Panc1 (cell line): Measurements from ENCODE around the gene LRRC74B. TPM values are rescaled to one million over a fixed set of nuclear protein-coding genes. Genes with fewer than 3 reads are reported as not detected.
A peak's percentile ranks its signal among the peaks of the same experiment; 100 is the strongest.

Source experiments
- ATAC-seq: fragments of 200-7000 bp; cut with Tn5 transposase; 2 replicates; pipeline ENCODE4 v1.9.1; 2020; ENCODE audit warnings: mild to moderate bottlenecking, moderate library complexity
- BruUV-seq: library from RNA; stranded (reverse); fragments of 400-500 nt; replicated peaks from 2 replicates; lab custom pipeline; 2021; lab: Mats Ljungman, UMichigan
- CTCF ChIA-PET: fragments of 300-600 bp; sonication (Branson Sonifier 250); formaldehyde crosslinking; loops from one replicate; lab custom pipeline; 2022; ENCODE audit warnings: antibody characterized with exemption; lab: Charles Lee
- POLR2A ChIA-PET: fragments of 300-600 bp; sonication (Branson Sonifier 250); formaldehyde crosslinking; loops from one replicate; lab custom pipeline; 2022; ENCODE audit warnings: antibody characterized with exemption; lab: Charles Lee
- DNase-seq: peaks from one replicate; pipeline ENCODE4 v3.0.0-alpha.2; 2010; ENCODE audit warnings: low read depth, low spot score
- H3K27ac ChIP-seq: 2 replicates; pipeline ENCODE4 v1.5.1; 2011; ENCODE audit warnings: mild to moderate bottlenecking, low read length, inconsistent platforms
- H3K27me3 ChIP-seq: fragments of 200-500 bp; sonication (Bioruptor generic); 2 replicates; pipeline ENCODE4 v1.6.0; 2014; ENCODE audit warnings: low read length, inconsistent platforms; ENCODE audit not compliant: control insufficient read depth, insufficient read depth
- H3K36me3 ChIP-seq: fragments of 200-500 bp; sonication (Bioruptor generic); 2 replicates; pipeline ENCODE4 v1.5.1; 2014; ENCODE audit warnings: inconsistent platforms, mild to moderate bottlenecking, low read length, moderate library complexity; ENCODE audit not compliant: control insufficient read depth, insufficient read depth
- H3K4me1 ChIP-seq: 2 replicates; pipeline ENCODE4 v1.5.1; 2011; ENCODE audit warnings: inconsistent platforms, mild to moderate bottlenecking, low read length, moderate library complexity; ENCODE audit not compliant: control insufficient read depth, insufficient read depth
- H3K4me3 ChIP-seq, 2 experiments: 2 replicates each; pipeline ENCODE4 v1.5.1; 2011 to 2012; ENCODE audit warnings: low read depth in 2 of 2, low read length in 2 of 2, mild to moderate bottlenecking in 2 of 2, inconsistent platforms in 1 of 2, moderate library complexity in 1 of 2
- H3K9me3 ChIP-seq: fragments of 200-500 bp; sonication (Bioruptor generic); 2 replicates; pipeline ENCODE4 v1.5.1; 2014; ENCODE audit warnings: low read depth, mild to moderate bottlenecking, inconsistent platforms, low read length, moderate library complexity; ENCODE audit not compliant: control insufficient read depth, insufficient read depth
- CTCF ChIP-seq: fragments of 450-650 bp; IDR thresholded peaks from 2 replicates; pipeline ENCODE4 v1.5.1; 2017; ENCODE audit warnings: mild to moderate bottlenecking
- POLR2AphosphoS5 ChIP-seq: IDR thresholded peaks from 2 replicates; pipeline ENCODE4 v1.6.1; 2012; ENCODE audit warnings: mild to moderate bottlenecking, low read depth, low read length, moderate library complexity
- REST ChIP-seq, 2 experiments: IDR thresholded peaks; 2 replicates each; pipeline ENCODE4 v1.6.1; 2011 to 2012; ENCODE audit warnings: low read depth in 2 of 2, control low read depth in 1 of 2, low read length in 1 of 2, mild to moderate bottlenecking in 1 of 2, moderate library complexity in 1 of 2; ENCODE audit not compliant: insufficient read depth in 1 of 2
- SIN3A ChIP-seq: IDR thresholded peaks from 2 replicates; pipeline ENCODE4 v1.6.1; 2012; ENCODE audit warnings: low read depth, mild to moderate bottlenecking, low read length, moderate library complexity, borderline replicate concordance; ENCODE audit not compliant: insufficient read depth
- TCF7L2 ChIP-seq: IDR thresholded peaks from 2 replicates; pipeline ENCODE4 v1.6.1; 2011; ENCODE audit warnings: mild to moderate bottlenecking, low read depth, low read length, inconsistent platforms
- in situ Hi-C: cut with HindIII; loops from 2 replicates; pipeline ENCODE4 v1.10.0; 2016; ENCODE audit warnings: low sequenced_read_pairs, low pct_unique_long_range_greater_than_20kb
- intact Hi-C: fragments of 100-400 bp; cut with micrococcal nuclease; formaldehyde crosslinking; loops from one replicate; pipeline ENCODE4 v1.10.0; 2022; ENCODE audit not compliant: unreplicated experiment
- total RNA-seq: library from RNA; stranded (reverse); gene quantifications from one replicate; pipeline ENCODE4 v1.2.1, GENCODE V29; 2021; ENCODE audit not compliant: unreplicated experiment

The LRRC74B gene
- total RNA-seq, 1 experiment from 2014 or later, result not detected

GRCh38 chr22:21043860-21044535 is 1.7 kb upstream of the LRRC74B start:
- H3K27ac ChIP-seq, result no peak overlapping the region
- CTCF ChIA-PET, result no interaction called here
- H3K27me3 ChIP-seq, result no peaks in the 10 kb centered on the region
- no peak for TF ChIP-seq TCF7L2
- no peak for TF ChIP-seq REST (IDR thresholded peaks at IDR 0.05; ENCODE audit: insufficient read depth in 1 of 2, low read depth in 2 of 2, low read length in 1 of 2)
- no peak for TF ChIP-seq SIN3A
- TF ChIP-seq POLR2AphosphoS5, result no peak
- no peak for TF ChIP-seq CTCF
- peaks cover 5% of the 10 kb centered on the region; the same call in 1 of the 2 replicates for H3K4me1 ChIP-seq
- no peak for DNase-seq
- intact Hi-C loops, result no loop called here
- POLR2A ChIA-PET, result interaction anchor here (0.6 kb wide), 1 partner anchor 53 kb away, joined by 3 read pairs; no protein-coding TSS in a partner anchor
- BruUV-seq, result no TSS peak
- in situ Hi-C loops, result no loop called here
- no peaks in the 10 kb centered on the region for H3K9me3 ChIP-seq
- ATAC-seq, result no peak
- no peaks in the 10 kb centered on the region for H3K36me3 ChIP-seq
- H3K4me3 ChIP-seq, result no peak overlapping the region

- TF ChIP-seq TCF7L2, result no peak
- no peak for TF ChIP-seq REST (IDR thresholded peaks at IDR 0.05; ENCODE audit: insufficient read depth in 1 of 2, low read depth in 2 of 2, low read length in 1 of 2)
- TF ChIP-seq POLR2AphosphoS5, result no peak
- no peak for TF ChIP-seq CTCF
- TF ChIP-seq SIN3A, result no peak
- Histone ChIP-seq H3K9me3 (no peaks in the 10 kb centered on the region), H3K4me1 (peaks cover 5% of the 10 kb centered on the region; the same call in 1 of the 2 replicates), H3K36me3 (no peaks in the 10 kb centered on the region), H3K4me3 (peak overlapping the region; percentile 39 to 61), H3K27ac (no peak overlapping the region), H3K27me3 (no peaks in the 10 kb centered on the region)
- DNase-seq (no peak), ATAC-seq (peak; percentile 32)
- intact Hi-C loops (no loop called here), in situ Hi-C loops (no loop called here)
- CTCF ChIA-PET, result no interaction called here
- POLR2A ChIA-PET, result interaction anchor here (0.6 kb wide), 1 partner anchor 52 kb away, joined by 3 read pairs; no protein-coding TSS in a partner anchor
- BruUV-seq, result no TSS peak
Measured at GRCh38 chr22:21044931-21045584, 688 bp upstream of the LRRC74B start.
